Measurements from ENCODE around the gene JAZF1.
A peak's percentile ranks its signal among the peaks of the same experiment; 100 is the strongest.

Gene JAZF1

GRCh38 chr7:28191751-28192150, 11.2 kb upstream of the JAZF1 start:
- Histone ChIP-seq H3K27ac (no peak overlapping the region), H3K4me1 (no peaks in the 10 kb centered on the region), H3K4me3 (no peak overlapping the region), H3K9me3 (no peaks in the 10 kb centered on the region), H3K36me3 (no peaks in the 10 kb centered on the region), H3K27me3 (no peaks in the 10 kb centered on the region)
- no peak for DNase-seq
- intact Hi-C loops (cut with DNase I; ENCODE audit: low total_unique reads), result no loop called here
- TF ChIP-seq CTCF (IDR thresholded peaks at IDR 0.05), result no peak

GRCh38 chr7:28191184-28191583, 10.6 kb upstream of the JAZF1 start:
- H3K36me3 ChIP-seq, result no peaks in the 10 kb centered on the region
- no peak overlapping the region for H3K4me3 ChIP-seq
- DNase-seq, result no peak
- H3K27ac ChIP-seq, result no peak overlapping the region
- H3K27me3 ChIP-seq, result no peaks in the 10 kb centered on the region
- H3K9me3 ChIP-seq, result no peaks in the 10 kb centered on the region
- no peak for TF ChIP-seq CTCF (IDR thresholded peaks at IDR 0.05)
- intact Hi-C loops (cut with DNase I; ENCODE audit: low total_unique reads), result no loop called here
- H3K4me1 ChIP-seq, result no peaks in the 10 kb centered on the region

- no peaks in the 10 kb centered on the region for H3K9me3 ChIP-seq
- TF ChIP-seq CTCF (IDR thresholded peaks at IDR 0.05), result no peak
- DNase-seq, result no peak
- no peaks in the 10 kb centered on the region for H3K4me1 ChIP-seq
- intact Hi-C loops (cut with DNase I; ENCODE audit: low total_unique reads), result no loop called here
- H3K36me3 ChIP-seq, result no peaks in the 10 kb centered on the region
- no peak overlapping the region for H3K4me3 ChIP-seq
- no peak overlapping the region for H3K27ac ChIP-seq
- H3K27me3 ChIP-seq, result no peaks in the 10 kb centered on the region
Observed at GRCh38 chr7:28190077-28190710, 9.6 kb upstream of the JAZF1 start.

GRCh38 chr7:28187012-28187411, 6.4 kb upstream of the JAZF1 start:
- peaks cover 0 to 6% (median 5%) of the 10 kb centered on the region in 4 donors for H3K4me1 ChIP-seq
- H3K27ac ChIP-seq, result no peak overlapping the region
- no peak for TF ChIP-seq CTCF (IDR thresholded peaks at IDR 0.05)
- H3K4me3 ChIP-seq, result no peak overlapping the region
- no peak for DNase-seq
- intact Hi-C loops (cut with DNase I; ENCODE audit: low total_unique reads), result no loop called here
- H3K27me3 ChIP-seq, result no peaks in the 10 kb centered on the region
- no peaks in the 10 kb centered on the region for H3K9me3 ChIP-seq
- H3K36me3 ChIP-seq, result no peaks in the 10 kb centered on the region

- intact Hi-C loops (cut with DNase I; ENCODE audit: low total_unique reads), result no loop called here
- H3K27me3 ChIP-seq, result no peaks in the 10 kb centered on the region
- H3K4me3 ChIP-seq, result no peak overlapping the region
- no peaks in the 10 kb centered on the region for H3K9me3 ChIP-seq
- no peak for DNase-seq
- H3K27ac ChIP-seq, result no peak overlapping the region
- no peaks in the 10 kb centered on the region for H3K36me3 ChIP-seq
- H3K4me1 ChIP-seq, result peaks cover 0 to 23% (median 17%) of the 10 kb centered on the region in 4 donors
- no peak for TF ChIP-seq CTCF (IDR thresholded peaks at IDR 0.05)
Observed at GRCh38 chr7:28183627-28184026, 3.0 kb upstream of the JAZF1 start.

- Histone ChIP-seq H3K36me3 (no peaks in the 10 kb centered on the region), H3K27me3 (no peaks in the 10 kb centered on the region), H3K4me3 (no peak overlapping the region), H3K4me1 (peaks cover 0 to 38% (median 24%) of the 10 kb centered on the region in 4 donors), H3K27ac (peak overlapping the region in 1 of 2 donors; percentile 97), H3K9me3 (no peaks in the 10 kb centered on the region)
- intact Hi-C loops (cut with DNase I; ENCODE audit: low total_unique reads), result no loop called here
- no peak for TF ChIP-seq CTCF (IDR thresholded peaks at IDR 0.05)
- no peak for DNase-seq
Observed at GRCh38 chr7:28182071-28182471, 1.5 kb upstream of the JAZF1 start.

Data from tibial artery (tissue), 4 donors.